OCI-M2 (cell line): Measurements from ENCODE around the gene THAP4.
"Not testable (repeated sequence)": the region's sequence is repeated elsewhere in the genome, so short reads cannot be mapped to it uniquely, and the experiment has no call there.

Source experiments
- DNase-seq: peaks from one replicate; lab custom pipeline; 2025; ENCODE audit not compliant: unreplicated experiment; lab: John Stamatoyannopoulos, UW

THAP4 gene

GRCh38 chr2:241666627-241667400 lies 29.9 kb upstream of the THAP4 start:
- DNase-seq = no peak

DNA sequence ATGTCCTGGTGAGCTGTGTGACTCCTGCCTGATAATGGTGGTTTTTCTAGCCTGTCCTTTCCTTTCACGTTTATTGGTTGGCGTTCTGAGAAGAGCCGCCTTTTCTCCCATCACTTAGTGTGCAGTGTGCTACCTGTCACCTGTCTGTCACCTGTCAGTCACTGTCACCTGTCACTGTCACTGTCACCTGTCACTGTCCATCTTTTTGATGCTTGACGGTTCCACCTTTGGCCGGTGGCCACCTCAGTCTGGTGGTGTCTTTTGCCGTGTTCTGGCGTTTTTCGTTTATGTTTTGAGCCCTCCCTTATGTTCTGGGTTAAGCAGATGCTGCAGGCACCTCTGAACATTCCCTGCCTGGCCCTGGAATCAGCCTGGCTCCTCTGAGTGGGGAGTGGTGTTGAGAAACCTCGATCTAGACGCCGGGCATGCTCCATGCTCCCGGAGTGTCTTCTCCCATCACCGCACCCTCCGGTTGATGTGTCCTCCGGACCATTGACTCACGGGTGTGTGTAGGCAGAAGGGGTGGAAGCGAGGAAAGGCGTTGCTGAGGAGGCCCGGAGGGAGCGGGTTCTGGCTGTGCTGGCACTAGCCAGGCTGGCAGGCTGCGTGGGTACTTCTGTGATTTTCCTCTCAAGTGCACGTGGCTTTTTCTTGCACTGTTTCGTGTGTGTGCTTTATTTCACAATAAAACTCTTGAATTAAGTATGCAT lies 28.9 kb upstream of the THAP4 start:
- DNase-seq = no peak

- DNase-seq = not testable (repeated sequence)
Measured at GRCh38 chr2:241662731-241663130, 25.8 kb upstream of the THAP4 start.

GRCh38 chr2:241660593-241661213 lies 23.7 kb upstream of the THAP4 start:
- no peak for DNase-seq

DNA sequence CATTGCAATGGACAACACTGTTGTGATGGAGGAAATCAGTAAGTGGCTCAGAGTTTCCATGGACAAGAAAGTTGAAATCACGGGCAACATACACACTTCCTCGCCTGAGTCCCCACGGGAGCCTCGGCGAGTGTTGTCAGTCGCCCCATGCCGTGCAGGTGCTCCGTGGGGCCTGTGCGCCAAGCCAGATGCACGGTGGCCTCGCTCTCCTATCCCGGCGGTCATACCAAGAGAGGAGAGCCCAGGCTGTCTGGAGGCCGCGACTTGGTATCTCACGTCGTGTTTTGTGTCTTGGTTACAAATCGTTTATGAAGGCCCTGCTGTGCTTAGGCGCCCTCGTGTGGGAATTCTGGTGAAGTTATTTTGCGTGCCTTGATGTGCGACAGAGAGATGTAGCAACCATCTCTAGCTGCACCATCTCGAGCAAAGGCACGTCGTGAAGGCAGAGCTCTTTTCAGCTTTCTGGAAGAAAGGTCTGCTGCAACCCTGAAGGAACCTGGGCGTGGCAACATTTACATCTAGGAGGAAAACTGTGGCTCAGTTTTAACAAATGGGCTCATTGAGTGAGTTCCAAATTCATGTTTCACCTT lies 22.3 kb upstream of the THAP4 start:
- DNase-seq = no peak

DNA sequence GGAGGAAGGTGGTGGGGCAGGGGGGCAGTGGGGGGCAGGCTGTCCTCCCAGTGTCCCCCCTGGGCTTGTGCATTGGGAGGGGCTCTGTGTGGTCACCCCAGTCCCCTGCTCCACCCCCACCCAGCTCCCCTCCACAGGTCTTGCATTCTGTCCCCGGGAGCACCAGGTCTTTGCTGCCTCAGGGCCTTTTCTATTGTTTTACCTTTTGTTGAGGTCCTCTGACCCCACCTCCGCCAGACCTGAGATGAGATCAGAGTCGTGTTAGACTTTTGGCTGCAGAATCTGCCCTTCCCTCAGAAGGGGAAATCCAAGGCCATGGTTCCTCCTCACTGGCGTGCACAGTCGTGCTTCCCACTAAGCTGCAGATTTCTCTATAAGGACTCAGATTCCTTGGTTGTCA lies 21.3 kb upstream of the THAP4 start:
- no peak for DNase-seq

DNA sequence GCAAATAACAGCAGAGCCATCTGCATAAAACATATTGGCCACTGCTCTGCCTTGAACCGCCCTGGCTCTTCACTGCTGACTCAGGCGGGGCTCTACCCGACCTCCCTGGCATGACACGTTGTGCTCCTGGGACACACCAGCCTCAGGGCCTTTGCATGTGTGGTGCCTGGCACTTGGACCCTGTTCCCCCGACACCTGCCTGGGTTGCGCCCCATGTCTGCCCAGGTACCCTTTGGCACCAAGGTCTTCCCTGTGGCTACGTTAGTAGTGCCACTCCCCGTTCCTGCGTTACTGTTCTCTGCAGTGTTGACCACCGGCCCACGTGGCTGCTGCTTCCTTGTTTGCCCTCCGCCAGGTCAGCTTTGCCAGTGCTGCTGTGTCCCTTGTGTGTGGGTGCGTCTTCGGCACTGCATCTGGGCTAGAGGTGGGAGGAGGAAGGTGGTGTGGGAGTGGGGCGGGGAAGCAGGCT lies 20.9 kb upstream of the THAP4 start:
- DNase-seq = no peak

DNA sequence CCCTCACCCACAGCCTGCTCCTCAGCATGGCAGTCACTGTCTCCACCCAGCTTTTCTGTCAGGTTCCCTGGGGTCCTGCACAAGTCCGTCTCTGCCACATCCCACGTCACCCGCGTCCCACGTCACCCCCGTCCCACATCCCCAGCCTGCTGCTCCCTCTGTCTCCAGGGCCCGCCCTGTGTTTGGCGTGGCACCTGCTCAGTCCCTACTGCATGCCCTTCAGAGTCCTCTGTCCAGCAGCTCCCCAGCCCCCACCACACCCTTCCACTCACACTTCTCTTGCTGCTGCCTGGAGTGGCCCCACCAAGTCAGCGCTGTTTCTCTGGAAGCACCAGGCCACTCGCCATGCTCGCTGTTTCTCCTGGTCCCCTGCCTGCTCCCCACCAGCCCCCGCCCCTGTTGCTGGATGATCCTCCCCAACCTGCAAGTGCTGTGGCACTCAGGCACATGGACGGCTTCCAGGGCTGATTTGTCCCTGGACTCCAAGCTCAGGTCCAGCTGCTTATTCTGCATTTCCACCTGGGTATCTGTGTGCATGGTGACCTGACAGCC lies 19.3 kb upstream of the THAP4 start:
- DNase-seq = no peak

GRCh38 chr2:241655516-241656189 lies 18.7 kb upstream of the THAP4 start:
- no peak for DNase-seq

GRCh38 chr2:241654551-241654950 lies 17.6 kb upstream of the THAP4 start:
- no peak for DNase-seq

DNA sequence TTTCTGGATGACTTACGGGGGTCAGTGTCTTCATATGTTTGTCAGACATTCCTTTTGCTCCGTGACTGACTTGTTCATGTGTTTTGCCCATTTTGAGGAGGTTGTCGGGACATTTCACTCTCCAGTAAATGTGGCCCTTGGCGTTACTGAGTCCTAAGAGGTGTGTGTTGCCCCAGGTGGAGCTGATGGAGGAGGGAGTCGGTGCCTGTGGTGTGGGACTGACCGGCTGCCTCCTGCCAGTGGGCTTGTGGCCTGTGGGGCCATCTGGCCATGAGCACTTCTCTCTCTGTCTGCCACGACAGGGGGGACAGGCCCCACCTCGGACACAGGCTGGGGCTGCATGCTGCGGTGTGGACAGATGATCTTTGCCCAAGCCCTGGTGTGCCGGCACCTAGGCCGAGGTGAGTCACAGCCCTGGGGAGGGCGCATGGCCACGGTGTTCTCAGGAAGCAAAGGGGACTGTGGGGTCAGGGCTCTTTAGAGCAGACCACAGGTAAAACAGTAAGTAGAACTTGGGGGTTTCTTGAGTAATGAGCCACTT lies 16.3 kb upstream of the THAP4 start:
- no peak for DNase-seq

GRCh38 chr2:241652722-241653121 lies 15.8 kb upstream of the THAP4 start:
- DNase-seq = no peak

DNA sequence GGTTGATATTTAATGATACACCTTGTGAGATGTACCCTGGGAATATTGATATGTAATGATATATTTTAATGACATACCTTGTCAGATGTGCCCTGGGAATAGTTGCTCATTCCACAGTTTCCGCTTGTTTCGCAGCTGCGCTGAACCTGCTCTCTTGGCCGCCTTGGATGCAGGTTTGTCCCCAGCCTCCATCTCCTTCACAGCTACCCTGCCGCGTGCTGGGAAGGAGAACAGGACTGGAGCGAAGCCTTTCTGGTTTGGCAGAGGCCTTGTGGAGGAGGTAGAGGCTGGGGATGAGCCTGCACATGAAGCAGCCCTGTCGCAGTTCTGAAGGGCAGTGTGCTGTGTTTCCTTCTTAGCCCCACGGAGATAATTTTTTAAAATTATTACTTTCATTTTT lies 15.2 kb upstream of the THAP4 start:
- no peak for DNase-seq

GRCh38 chr2:241649927-241650326 lies 13.0 kb upstream of the THAP4 start:
- no peak for DNase-seq

DNA sequence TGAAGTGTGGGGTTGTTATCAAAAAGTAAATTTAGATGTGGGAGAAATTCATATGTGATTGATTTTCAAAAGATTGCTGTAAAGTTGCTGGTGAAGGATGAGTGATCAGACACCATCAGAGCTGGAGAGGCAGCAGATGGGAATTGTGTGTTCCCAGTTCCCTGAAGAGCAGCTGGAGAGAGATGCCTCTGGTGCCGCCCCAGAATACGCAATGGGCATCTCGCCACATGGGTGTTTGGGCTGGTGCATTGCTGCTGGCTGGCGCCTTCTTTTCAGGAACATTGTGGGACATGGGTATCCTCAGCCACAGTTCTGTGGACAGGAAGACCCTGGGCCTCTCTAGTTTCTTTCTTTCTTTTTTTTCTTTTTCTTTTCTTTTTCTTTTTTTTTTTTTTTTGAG lies 12.4 kb upstream of the THAP4 start:
- DNase-seq = no peak

DNA sequence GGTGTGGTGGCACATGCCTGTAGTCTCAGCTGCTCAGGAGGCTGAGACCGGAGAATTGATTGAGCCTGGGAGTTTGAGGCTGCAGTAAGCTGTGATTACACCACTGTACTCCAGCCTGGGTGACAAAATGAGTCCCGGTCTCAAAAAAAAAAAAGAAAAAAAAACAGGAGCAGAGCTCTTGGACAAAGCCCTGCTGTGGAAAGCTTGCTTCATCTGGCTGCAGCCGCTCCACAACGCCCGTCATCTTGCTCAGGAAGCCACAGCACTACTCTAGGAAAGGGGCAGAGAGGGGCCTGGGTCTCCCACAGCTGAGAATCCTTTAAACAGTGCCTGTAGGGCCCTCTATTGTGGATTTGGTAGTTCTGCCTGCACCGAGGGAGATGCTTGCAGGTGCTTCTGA lies 11.5 kb upstream of the THAP4 start:
- no peak for DNase-seq

- DNase-seq = no peak
Measured at GRCh38 chr2:241645915-241646645, 9.1 kb upstream of the THAP4 start.

DNA sequence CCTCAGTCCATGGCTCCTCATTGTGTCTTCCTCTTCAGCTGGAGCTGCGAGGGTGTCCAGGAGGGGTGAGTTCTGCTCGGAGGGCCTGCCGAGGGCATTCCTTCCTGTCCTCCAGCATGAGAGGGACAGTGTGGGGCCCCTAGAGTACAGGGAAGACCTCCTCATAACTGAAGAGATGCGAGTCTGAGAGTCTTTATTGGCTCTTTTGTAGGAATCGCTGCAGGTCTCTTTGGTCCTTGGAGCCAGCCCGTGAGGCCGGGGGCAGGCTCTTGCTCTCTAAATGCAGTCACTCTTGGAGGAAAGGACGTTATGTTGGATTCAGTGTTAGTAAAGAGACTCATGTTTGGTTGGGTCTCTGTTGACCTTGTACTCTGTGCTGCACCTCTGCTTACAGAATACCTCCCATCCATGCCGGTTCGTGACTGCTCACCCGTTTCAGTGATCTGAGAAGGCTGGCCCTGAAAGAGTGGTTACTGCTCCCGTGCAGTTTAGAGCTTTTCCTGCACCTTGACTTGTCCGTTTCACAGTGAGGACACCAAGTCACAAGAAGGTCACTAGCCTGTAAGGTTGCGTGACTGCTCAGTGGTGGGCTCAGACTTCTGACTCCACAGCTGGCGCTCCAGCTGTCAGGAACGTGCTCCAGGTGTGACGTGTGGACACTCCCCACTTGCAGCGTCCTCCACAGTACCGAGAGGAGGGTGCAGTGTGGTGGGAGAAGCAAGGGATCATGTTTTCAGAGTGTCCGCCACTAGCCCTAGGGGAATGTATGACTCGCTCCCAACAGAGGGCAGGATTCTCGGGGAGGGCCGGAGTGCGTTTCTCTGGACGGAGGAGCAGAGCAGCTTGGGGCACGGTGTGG lies 8.3 kb upstream of the THAP4 start:
- no peak for DNase-seq

- DNase-seq = no peak
Measured at GRCh38 chr2:241641631-241642030, 4.7 kb upstream of the THAP4 start.
